HL-60 (cell line): Measurements from ENCODE around the gene RBMS3.

Source experiments
- DNase-seq, 2 experiments: peaks; one replicate each; pipeline ENCODE4 v3.0.0-alpha.2; 2010 to 2020; ENCODE audit warnings: low read depth in 1 of 2, low spot score in 1 of 2
- H3K27ac ChIP-seq: fragments of 250-450 bp; sonication (Bioruptor Pico); replicated peaks from 2 replicates; pipeline ENCODE4 v1.5.1; 2020; ENCODE audit warnings: mild to moderate bottlenecking, moderate library complexity
- H3K27me3 ChIP-seq: fragments of 250-450 bp; sonication (Bioruptor Pico); 2 replicates; pipeline ENCODE4 v1.5.1; 2021; ENCODE audit warnings: mild to moderate bottlenecking, moderate library complexity; ENCODE audit not compliant: insufficient read depth, poor library complexity, severe bottlenecking
- H3K4me3 ChIP-seq: replicated peaks from 2 replicates; pipeline ENCODE4 v1.5.1; 2011; ENCODE audit warnings: mild to moderate bottlenecking, control low read depth, low read length; ENCODE audit not compliant: insufficient read depth
- GABPA ChIP-seq: IDR thresholded peaks from 2 replicates; pipeline ENCODE4 v1.6.1; 2012; ENCODE audit warnings: low read depth
- POLR2AphosphoS5 ChIP-seq: IDR thresholded peaks from 2 replicates; pipeline ENCODE4 v1.6.1; 2012; ENCODE audit warnings: low read depth
- SPI1 ChIP-seq: IDR thresholded peaks from 2 replicates; pipeline ENCODE4 v1.6.1; 2012; ENCODE audit warnings: low read depth, mild to moderate bottlenecking, borderline replicate concordance
- TF ChIP-seq, protein P1 (sequence below): IDR thresholded peaks from 2 replicates; pipeline ENCODE4 v1.6.1; 2012; ENCODE audit warnings: low read depth; ENCODE audit not compliant: insufficient replicate concordance
- TF ChIP-seq, protein P2 (sequence below): IDR thresholded peaks from one replicate; pipeline ENCODE4 v1.5.1; 2011; ENCODE audit warnings: low read length, control low read depth, inconsistent platforms; ENCODE audit not compliant: insufficient read depth

RBMS3 gene

DNA sequence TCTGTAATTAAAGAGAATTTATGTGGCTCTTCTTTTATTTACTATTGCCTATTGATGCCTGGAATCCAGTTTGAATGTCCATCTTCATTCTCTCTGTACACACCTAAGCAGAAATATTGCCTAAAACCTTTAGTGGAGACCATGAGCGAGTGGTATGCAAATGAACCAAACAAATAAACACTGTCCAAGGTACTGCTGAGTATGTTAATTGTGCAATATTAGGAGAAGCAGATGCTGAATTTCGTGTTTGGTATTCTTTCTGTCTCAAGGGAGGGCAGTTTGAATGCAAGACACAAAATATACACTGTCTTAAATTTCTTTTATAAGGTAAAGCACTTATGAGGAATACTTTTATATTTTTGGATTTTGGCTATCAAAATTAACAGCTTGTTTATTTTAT, 440.9 kb downstream of the RBMS3 start:
- H3K27me3 ChIP-seq, result no peaks in the 10 kb centered on the region
- TF ChIP-seq, protein P1, sequence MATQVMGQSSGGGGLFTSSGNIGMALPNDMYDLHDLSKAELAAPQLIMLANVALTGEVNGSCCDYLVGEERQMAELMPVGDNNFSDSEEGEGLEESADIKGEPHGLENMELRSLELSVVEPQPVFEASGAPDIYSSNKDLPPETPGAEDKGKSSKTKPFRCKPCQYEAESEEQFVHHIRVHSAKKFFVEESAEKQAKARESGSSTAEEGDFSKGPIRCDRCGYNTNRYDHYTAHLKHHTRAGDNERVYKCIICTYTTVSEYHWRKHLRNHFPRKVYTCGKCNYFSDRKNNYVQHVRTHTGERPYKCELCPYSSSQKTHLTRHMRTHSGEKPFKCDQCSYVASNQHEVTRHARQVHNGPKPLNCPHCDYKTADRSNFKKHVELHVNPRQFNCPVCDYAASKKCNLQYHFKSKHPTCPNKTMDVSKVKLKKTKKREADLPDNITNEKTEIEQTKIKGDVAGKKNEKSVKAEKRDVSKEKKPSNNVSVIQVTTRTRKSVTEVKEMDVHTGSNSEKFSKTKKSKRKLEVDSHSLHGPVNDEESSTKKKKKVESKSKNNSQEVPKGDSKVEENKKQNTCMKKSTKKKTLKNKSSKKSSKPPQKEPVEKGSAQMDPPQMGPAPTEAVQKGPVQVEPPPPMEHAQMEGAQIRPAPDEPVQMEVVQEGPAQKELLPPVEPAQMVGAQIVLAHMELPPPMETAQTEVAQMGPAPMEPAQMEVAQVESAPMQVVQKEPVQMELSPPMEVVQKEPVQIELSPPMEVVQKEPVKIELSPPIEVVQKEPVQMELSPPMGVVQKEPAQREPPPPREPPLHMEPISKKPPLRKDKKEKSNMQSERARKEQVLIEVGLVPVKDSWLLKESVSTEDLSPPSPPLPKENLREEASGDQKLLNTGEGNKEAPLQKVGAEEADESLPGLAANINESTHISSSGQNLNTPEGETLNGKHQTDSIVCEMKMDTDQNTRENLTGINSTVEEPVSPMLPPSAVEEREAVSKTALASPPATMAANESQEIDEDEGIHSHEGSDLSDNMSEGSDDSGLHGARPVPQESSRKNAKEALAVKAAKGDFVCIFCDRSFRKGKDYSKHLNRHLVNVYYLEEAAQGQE, result peak; percentile 87
- no peak for TF ChIP-seq SPI1
- H3K27ac ChIP-seq, result no peak overlapping the region
- H3K4me3 ChIP-seq, result no peak overlapping the region
- no peak for DNase-seq

GRCh38 chr3:29731050-29731449, 450.2 kb downstream of the RBMS3 start:
- no peaks in the 10 kb centered on the region for H3K27me3 ChIP-seq
- no peak overlapping the region for H3K4me3 ChIP-seq
- TF ChIP-seq POLR2AphosphoS5, result no peak
- TF ChIP-seq, protein P2, sequence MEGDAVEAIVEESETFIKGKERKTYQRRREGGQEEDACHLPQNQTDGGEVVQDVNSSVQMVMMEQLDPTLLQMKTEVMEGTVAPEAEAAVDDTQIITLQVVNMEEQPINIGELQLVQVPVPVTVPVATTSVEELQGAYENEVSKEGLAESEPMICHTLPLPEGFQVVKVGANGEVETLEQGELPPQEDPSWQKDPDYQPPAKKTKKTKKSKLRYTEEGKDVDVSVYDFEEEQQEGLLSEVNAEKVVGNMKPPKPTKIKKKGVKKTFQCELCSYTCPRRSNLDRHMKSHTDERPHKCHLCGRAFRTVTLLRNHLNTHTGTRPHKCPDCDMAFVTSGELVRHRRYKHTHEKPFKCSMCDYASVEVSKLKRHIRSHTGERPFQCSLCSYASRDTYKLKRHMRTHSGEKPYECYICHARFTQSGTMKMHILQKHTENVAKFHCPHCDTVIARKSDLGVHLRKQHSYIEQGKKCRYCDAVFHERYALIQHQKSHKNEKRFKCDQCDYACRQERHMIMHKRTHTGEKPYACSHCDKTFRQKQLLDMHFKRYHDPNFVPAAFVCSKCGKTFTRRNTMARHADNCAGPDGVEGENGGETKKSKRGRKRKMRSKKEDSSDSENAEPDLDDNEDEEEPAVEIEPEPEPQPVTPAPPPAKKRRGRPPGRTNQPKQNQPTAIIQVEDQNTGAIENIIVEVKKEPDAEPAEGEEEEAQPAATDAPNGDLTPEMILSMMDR, result no peak
- TF ChIP-seq, protein P1, result no peak
- no peak for TF ChIP-seq GABPA
- TF ChIP-seq SPI1, result no peak
- DNase-seq, result no peak
- H3K27ac ChIP-seq, result no peak overlapping the region

DNA sequence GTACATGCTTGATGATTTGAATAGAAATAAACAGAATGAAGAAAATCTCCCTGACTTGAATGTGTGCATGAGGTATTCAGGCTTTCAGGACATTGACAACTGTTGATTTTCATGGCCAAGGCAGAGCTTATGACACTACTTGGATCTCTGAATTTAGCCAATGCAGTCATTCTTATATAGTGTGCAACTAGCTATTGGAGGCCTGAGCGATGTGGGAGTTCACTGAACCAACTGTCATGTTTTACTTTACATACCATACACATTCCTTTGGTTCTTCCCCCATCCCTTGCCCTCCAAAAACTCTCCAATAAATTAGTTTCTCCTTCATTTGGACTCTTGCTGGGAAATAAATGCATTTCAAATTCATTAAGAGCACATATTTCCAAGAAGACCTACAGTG, 460.4 kb downstream of the RBMS3 start:
- TF ChIP-seq GABPA, result no peak
- no peak for TF ChIP-seq POLR2AphosphoS5
- TF ChIP-seq, protein P1, result no peak
- TF ChIP-seq, protein P2, result no peak
- TF ChIP-seq SPI1, result no peak
- H3K27me3 ChIP-seq, result no peaks in the 10 kb centered on the region
- DNase-seq, result no peak
- H3K4me3 ChIP-seq, result no peak overlapping the region
- H3K27ac ChIP-seq, result no peak overlapping the region
